ENCODE measurements around the gene SCN5A.

DNA sequence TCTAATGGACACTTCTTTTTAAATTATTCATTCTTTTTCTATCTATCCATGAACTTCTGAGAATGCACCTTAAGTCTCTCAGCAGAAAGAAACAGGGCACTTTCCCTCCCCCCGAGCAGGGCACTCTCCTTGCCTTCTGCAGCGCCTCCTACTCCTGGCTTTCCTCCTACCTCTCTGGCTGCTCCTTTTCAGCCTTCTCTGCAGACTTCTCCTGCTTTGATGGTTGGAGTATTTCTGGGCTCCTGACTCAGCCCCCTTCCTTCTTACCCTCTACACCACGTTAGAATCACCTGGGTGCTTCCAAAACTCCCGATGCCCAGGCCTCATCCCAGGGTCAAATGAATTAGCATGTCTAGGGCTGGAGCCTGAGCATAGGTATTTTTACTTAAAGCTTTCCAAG is 3.4 kb downstream of the SCN5A start:
- TF ChIP-seq, protein P1, sequence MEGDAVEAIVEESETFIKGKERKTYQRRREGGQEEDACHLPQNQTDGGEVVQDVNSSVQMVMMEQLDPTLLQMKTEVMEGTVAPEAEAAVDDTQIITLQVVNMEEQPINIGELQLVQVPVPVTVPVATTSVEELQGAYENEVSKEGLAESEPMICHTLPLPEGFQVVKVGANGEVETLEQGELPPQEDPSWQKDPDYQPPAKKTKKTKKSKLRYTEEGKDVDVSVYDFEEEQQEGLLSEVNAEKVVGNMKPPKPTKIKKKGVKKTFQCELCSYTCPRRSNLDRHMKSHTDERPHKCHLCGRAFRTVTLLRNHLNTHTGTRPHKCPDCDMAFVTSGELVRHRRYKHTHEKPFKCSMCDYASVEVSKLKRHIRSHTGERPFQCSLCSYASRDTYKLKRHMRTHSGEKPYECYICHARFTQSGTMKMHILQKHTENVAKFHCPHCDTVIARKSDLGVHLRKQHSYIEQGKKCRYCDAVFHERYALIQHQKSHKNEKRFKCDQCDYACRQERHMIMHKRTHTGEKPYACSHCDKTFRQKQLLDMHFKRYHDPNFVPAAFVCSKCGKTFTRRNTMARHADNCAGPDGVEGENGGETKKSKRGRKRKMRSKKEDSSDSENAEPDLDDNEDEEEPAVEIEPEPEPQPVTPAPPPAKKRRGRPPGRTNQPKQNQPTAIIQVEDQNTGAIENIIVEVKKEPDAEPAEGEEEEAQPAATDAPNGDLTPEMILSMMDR (conservative IDR thresholded peaks at IDR 0.05; ENCODE audit: low read depth, low read length): no peak
- TF ChIP-seq POLR2A (IDR thresholded peaks at IDR 0.05; ENCODE audit: low read depth, low read length) (no peak), RCOR1 (IDR thresholded peaks at IDR 0.05; ENCODE audit: insufficient replicate concordance, low read length) (no peak), MAFK (IDR thresholded peaks at IDR 0.05; ENCODE audit: low read depth, low read length) (no peak), SMC3 (IDR thresholded peaks at IDR 0.05; ENCODE audit: low read depth, low read length) (no peak), FOS (IDR thresholded peaks at IDR 0.05; ENCODE audit: low read depth, low read length) (no peak), CEBPB (IDR thresholded peaks at IDR 0.05; ENCODE audit: low read depth, low read length) (no peak), BHLHE40 (IDR thresholded peaks at IDR 0.05; ENCODE audit: low read depth, low read length) (no peak), MXI1 (IDR thresholded peaks at IDR 0.05; ENCODE audit: borderline replicate concordance, low read depth, low read length) (no peak), NFE2L2 (IDR thresholded peaks at IDR 0.05; ENCODE audit: low read depth, low read length) (no peak), CHD1 (IDR thresholded peaks at IDR 0.05; ENCODE audit: low read depth, low read length) (no peak)
- TF ChIP-seq, protein P2, sequence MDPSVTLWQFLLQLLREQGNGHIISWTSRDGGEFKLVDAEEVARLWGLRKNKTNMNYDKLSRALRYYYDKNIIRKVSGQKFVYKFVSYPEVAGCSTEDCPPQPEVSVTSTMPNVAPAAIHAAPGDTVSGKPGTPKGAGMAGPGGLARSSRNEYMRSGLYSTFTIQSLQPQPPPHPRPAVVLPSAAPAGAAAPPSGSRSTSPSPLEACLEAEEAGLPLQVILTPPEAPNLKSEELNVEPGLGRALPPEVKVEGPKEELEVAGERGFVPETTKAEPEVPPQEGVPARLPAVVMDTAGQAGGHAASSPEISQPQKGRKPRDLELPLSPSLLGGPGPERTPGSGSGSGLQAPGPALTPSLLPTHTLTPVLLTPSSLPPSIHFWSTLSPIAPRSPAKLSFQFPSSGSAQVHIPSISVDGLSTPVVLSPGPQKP (IDR thresholded peaks at IDR 0.05; ENCODE audit: borderline replicate concordance, low read depth, low read length): no peak
- TF ChIP-seq, protein P3, sequence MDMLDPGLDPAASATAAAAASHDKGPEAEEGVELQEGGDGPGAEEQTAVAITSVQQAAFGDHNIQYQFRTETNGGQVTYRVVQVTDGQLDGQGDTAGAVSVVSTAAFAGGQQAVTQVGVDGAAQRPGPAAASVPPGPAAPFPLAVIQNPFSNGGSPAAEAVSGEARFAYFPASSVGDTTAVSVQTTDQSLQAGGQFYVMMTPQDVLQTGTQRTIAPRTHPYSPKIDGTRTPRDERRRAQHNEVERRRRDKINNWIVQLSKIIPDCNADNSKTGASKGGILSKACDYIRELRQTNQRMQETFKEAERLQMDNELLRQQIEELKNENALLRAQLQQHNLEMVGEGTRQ (IDR thresholded peaks at IDR 0.05; ENCODE audit: low read depth, low read length): no peak

All from IMR-90 (cell line).